ENCODE data around the gene LTBP1.

DNA sequence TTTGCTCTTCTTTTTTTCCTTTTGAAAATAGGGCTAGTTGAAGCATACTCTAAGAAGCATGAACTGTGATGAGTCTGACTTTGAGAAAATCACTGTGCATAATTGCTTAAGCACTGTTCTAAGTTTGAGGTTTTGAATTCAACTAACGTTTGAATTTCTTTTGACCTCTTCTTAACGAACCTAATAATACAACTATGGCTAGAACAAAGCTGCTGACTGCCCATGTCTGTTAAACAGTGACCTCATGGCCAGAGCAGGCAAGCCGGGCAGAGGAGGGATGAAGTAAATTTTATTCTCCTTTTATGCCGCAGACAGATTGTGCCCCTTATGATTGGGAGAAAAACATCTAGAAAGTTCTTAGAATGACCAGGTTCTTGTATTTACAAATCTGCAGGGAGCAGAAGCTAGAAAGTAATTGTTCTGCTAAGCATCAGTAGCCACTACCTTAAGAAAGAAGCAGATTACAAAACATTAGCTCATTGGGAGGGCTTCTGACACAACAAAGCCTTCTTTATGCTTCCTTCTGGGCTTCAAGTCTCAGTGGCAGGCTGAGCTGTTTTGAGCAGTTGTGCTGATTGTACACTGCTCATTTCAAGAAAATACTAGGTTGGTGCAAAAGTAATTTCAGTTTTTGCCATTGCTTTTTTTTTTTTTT lies 431.9 kb downstream of the LTBP1 start:
- TF ChIP-seq EP300 (IDR thresholded peaks at IDR 0.05) (no peak), POLR2A (IDR thresholded peaks at IDR 0.05) (no peak), POLR2AphosphoS5 (IDR thresholded peaks at IDR 0.05) (no peak)
- TF ChIP-seq, protein P1, sequence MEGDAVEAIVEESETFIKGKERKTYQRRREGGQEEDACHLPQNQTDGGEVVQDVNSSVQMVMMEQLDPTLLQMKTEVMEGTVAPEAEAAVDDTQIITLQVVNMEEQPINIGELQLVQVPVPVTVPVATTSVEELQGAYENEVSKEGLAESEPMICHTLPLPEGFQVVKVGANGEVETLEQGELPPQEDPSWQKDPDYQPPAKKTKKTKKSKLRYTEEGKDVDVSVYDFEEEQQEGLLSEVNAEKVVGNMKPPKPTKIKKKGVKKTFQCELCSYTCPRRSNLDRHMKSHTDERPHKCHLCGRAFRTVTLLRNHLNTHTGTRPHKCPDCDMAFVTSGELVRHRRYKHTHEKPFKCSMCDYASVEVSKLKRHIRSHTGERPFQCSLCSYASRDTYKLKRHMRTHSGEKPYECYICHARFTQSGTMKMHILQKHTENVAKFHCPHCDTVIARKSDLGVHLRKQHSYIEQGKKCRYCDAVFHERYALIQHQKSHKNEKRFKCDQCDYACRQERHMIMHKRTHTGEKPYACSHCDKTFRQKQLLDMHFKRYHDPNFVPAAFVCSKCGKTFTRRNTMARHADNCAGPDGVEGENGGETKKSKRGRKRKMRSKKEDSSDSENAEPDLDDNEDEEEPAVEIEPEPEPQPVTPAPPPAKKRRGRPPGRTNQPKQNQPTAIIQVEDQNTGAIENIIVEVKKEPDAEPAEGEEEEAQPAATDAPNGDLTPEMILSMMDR (IDR thresholded peaks at IDR 0.05) = no peak
